Subcutaneous adipose tissue (tissue), 4 donors: Measurements from ENCODE around the gene PTPRC. TPM values are rescaled to one million over a fixed set of nuclear protein-coding genes. Genes with fewer than 3 reads are reported as not detected.

Source experiments
- CTCF ChIP-seq: fragments of 450-650 bp; IDR thresholded peaks from one replicate; pipeline ENCODE4 v1.5.1; 2016; ENCODE audit warnings: low read depth, mild to moderate bottlenecking, control low read depth, antibody characterized with exemption, moderate library complexity
- total RNA-seq, 4 donors: library from RNA; depleted of rRNA; stranded (reverse); fragments of >200 nt; gene quantifications; one replicate each; pipeline ENCODE4 v1.1.0, GENCODE V29; 2016

PTPRC gene
- total RNA-seq, 4 donors from 2014 or later, result 18.6 to 167 (median 59.8) TPM

- no peak for TF ChIP-seq CTCF
Measured at GRCh38 chr1:198611219-198611618, 27.6 kb upstream of the PTPRC start.

GRCh38 chr1:198612471-198613260 lies 26.2 kb upstream of the PTPRC start:
- no peak for TF ChIP-seq CTCF

- no peak for TF ChIP-seq CTCF
Measured at GRCh38 chr1:198617406-198617805, 21.4 kb upstream of the PTPRC start.

- TF ChIP-seq CTCF, result no peak
Measured at GRCh38 chr1:198619375-198620140, 19.3 kb upstream of the PTPRC start.

GRCh38 chr1:198620218-198620617 lies 18.6 kb upstream of the PTPRC start:
- no peak for TF ChIP-seq CTCF

GRCh38 chr1:198620951-198621824 lies 17.7 kb upstream of the PTPRC start:
- no peak for TF ChIP-seq CTCF

GRCh38 chr1:198622001-198622400 lies 16.8 kb upstream of the PTPRC start:
- TF ChIP-seq CTCF, result no peak
